Central memory CD8-positive, alpha-beta T cell (primary cell): ENCODE results near the gene SLC37A3.
"Not testable (repeated sequence)": the region's sequence is repeated elsewhere in the genome, so short reads cannot be mapped to it uniquely, and the experiment has no call there.

ENCODE experiments used
- ATAC-seq: fragments of 150-1000 bp; cut with Tn5 transposase; replicated peaks from 2 replicates; pipeline ENCODE4 v1.10.0; 2022; ENCODE audit warnings: mild to moderate bottlenecking, moderate FRiP score, moderate number of reproducible peaks; ENCODE audit not compliant: poor library complexity, severe bottlenecking; ENCODE audit errors: extremely low read depth
- DNase-seq, 2 donors: peaks; one replicate each; pipeline ENCODE4 v3.0.0; 2021; ENCODE audit warnings: low spot score in 2 of 2
- H3K27ac Mint-ChIP-seq: one replicate; pipeline ENCODE4 v1.8.0; 2022; ENCODE audit warnings: low read depth, mild to moderate bottlenecking, moderate library complexity, mixed read lengths
- H3K27me3 Mint-ChIP-seq: one replicate; pipeline ENCODE4 v1.8.0; 2022; ENCODE audit warnings: mixed read lengths
- H3K36me3 Mint-ChIP-seq: one replicate; pipeline ENCODE4 v1.8.0; 2022; ENCODE audit warnings: mild to moderate bottlenecking, moderate library complexity, mixed read lengths; ENCODE audit not compliant: insufficient read depth
- H3K4me1 Mint-ChIP-seq: one replicate; pipeline ENCODE4 v1.8.0; 2022; ENCODE audit warnings: mixed read lengths
- H3K4me3 Mint-ChIP-seq: one replicate; pipeline ENCODE4 v1.8.0; 2022; ENCODE audit warnings: mild to moderate bottlenecking, moderate library complexity, mixed read lengths
- H3K9me3 Mint-ChIP-seq: one replicate; pipeline ENCODE4 v1.8.0; 2022; ENCODE audit warnings: mixed read lengths

SLC37A3 gene

GRCh38 chr7:140418156-140418472 is 19.8 kb upstream of the SLC37A3 start:
- H3K36me3 Mint-ChIP-seq, H3K27me3 Mint-ChIP-seq, DNase-seq, H3K4me1 Mint-ChIP-seq, ATAC-seq, H3K9me3 Mint-ChIP-seq, H3K4me3 Mint-ChIP-seq, H3K27ac Mint-ChIP-seq: not testable (repeated sequence)

DNA sequence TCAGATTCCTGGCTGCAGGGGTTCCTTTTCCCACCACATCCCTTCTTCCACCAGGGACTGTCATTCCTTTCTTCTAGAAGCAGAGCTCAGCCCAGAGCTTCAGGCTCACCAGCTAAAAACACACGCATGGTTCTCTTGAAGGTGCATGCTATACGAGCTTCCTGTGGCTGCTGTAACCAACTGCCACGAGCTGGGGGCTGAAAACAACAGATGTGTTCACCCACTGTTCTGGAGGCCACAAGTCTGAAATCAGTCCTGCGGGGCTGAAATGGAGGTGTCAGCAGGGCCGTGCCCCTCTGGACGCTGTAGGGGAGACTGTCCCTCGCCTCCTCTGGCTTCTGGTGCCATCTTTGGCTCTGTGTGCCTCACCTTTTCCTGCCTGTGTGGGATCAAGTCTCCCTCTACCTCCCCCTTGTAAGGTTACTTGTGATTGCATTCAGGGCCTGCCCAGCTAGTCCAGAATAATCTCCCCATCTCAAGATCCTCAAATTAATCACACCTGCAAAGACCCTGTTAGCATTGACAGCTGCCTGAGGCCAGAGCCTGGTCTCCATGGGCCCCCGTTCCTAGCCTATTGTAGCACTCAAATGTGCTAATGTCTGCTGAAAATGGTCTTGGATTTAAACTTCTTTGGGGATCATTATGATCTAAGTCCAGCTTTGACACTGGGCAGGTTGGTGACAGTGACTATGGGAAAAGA is 19.3 kb upstream of the SLC37A3 start:
- no peak overlapping the region for H3K27ac Mint-ChIP-seq
- H3K9me3 Mint-ChIP-seq = no peaks in the 10 kb centered on the region
- no peak overlapping the region for H3K4me3 Mint-ChIP-seq
- DNase-seq (no peak), ATAC-seq (no peak)
- H3K27me3 Mint-ChIP-seq = no peaks in the 10 kb centered on the region
- H3K4me1 Mint-ChIP-seq = no peaks in the 10 kb centered on the region
- H3K36me3 Mint-ChIP-seq = peaks cover 5% of the 10 kb centered on the region

- H3K4me1 Mint-ChIP-seq = no peaks in the 10 kb centered on the region
- H3K4me3 Mint-ChIP-seq = no peak overlapping the region
- H3K9me3 Mint-ChIP-seq = no peaks in the 10 kb centered on the region
- no peak for ATAC-seq
- H3K27ac Mint-ChIP-seq = no peak overlapping the region
- peaks cover 11% of the 10 kb centered on the region for H3K36me3 Mint-ChIP-seq
- no peak for DNase-seq
- no peaks in the 10 kb centered on the region for H3K27me3 Mint-ChIP-seq
Measured at GRCh38 chr7:140416560-140416959, 18.2 kb upstream of the SLC37A3 start.

DNA sequence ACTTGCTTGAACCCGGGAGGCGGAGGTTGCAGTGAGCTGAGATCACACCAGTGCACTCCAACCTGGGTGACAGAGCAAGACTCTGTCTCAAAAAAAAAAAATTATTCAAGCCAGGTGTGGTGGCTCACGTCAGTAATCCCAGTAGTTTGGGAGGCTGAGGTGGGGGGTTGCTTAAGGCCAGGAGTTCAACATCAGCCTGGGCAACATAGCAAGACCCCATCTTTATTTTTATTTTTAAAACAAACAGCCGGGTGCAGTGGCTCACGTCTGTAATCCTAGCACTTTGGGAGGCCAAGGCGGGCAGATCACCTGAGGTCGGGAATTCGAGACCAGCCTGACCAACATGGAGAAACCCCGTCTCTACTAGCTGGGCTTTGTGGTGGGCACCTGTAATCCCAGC is 17.5 kb upstream of the SLC37A3 start:
- H3K4me1 Mint-ChIP-seq, H3K27me3 Mint-ChIP-seq, H3K4me3 Mint-ChIP-seq, H3K27ac Mint-ChIP-seq, H3K9me3 Mint-ChIP-seq, ATAC-seq, DNase-seq: not testable (repeated sequence)
- peaks cover 11% of the 10 kb centered on the region for H3K36me3 Mint-ChIP-seq

DNA sequence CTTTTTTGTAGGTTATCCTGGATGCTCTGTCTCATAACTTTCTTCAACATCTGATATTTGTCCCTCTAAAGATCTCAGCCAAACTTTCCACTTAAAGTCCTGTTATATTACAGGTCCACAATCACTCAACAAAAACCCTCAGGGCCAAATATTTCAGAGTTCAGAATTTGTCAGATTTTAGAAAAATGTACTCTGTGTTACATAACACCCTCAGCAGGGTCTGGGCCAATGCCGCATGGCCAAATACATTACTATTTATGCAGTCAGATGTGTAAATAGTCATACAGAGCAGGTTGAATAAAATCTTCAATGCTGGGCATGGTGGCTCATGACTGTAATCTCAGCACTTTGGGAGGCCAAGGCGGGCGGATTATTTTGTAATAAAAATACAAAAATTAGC is 17.0 kb upstream of the SLC37A3 start:
- ATAC-seq = no peak
- Mint-ChIP-seq H3K4me1 (no peaks in the 10 kb centered on the region), H3K9me3 (no peaks in the 10 kb centered on the region), H3K4me3 (no peak overlapping the region), H3K36me3 (peaks cover 11% of the 10 kb centered on the region), H3K27me3 (no peaks in the 10 kb centered on the region), H3K27ac (no peak overlapping the region)
- DNase-seq = no peak

GRCh38 chr7:140404565-140405065 is 6.3 kb upstream of the SLC37A3 start:
- ATAC-seq (no peak), DNase-seq (no peak)
- H3K9me3 Mint-ChIP-seq = no peaks in the 10 kb centered on the region
- H3K36me3 Mint-ChIP-seq = peaks cover 9% of the 10 kb centered on the region
- no peaks in the 10 kb centered on the region for H3K27me3 Mint-ChIP-seq
- H3K4me3 Mint-ChIP-seq = peak overlapping the region; percentile 96
- H3K27ac Mint-ChIP-seq = peak overlapping the region; percentile 100
- H3K4me1 Mint-ChIP-seq = peaks cover 17% of the 10 kb centered on the region

GRCh38 chr7:140403878-140404564 is 5.7 kb upstream of the SLC37A3 start, which contains the start of gene RAB19:
TSS of gene RAB19 (plus strand) at chr7:140404058. CDS start at chr7:140407647, 3,589 bp downstream.
- H3K4me3 Mint-ChIP-seq = peak within 1 kb of the TSS; percentile 96
- H3K36me3 Mint-ChIP-seq = peaks cover 6% of the 10 kb centered on the region
- ATAC-seq = peak; percentile 88
- DNase-seq = peak; percentile 25
- H3K27me3 Mint-ChIP-seq = no peaks in the 10 kb centered on the region
- peaks cover 17% of the 10 kb centered on the region for H3K4me1 Mint-ChIP-seq
- H3K27ac Mint-ChIP-seq = peak within 1 kb of the TSS; percentile 100
- no peaks in the 10 kb centered on the region for H3K9me3 Mint-ChIP-seq

DNA sequence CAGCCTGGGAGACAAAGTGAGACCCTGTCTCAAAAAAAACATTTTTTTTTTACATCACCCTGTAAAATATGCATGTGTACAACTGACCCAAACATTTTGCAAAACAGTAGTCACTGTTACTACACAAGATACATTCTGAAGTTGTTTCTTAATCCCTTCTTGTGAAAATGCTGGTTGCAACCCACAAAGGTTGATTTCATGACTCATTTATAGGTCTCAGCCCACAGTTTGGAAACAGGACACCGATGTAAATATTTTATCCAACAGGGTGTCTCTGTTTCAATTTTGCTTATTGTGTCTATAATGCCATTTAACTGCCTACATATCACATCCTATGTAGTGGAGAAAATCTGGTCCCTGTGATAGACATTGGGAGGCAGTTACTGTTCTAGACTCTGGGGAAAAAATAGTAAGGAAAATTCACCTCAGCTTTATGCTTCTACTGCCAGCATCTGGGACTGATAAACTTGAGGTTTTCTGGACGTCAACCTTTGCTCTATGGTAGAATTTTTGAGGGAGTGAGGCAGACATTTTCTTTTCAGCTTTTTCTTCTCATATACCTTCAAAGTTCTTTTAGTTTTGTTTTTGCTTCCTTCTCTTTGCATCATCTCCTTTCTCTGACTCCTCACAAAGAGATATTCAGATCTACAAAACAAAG is 4.0 kb upstream of the SLC37A3 start:
- Mint-ChIP-seq H3K36me3 (peaks cover 4% of the 10 kb centered on the region), H3K9me3 (no peaks in the 10 kb centered on the region), H3K4me3 (no peak overlapping the region), H3K27me3 (no peaks in the 10 kb centered on the region), H3K27ac (no peak overlapping the region), H3K4me1 (peaks cover 31% of the 10 kb centered on the region)
- DNase-seq (no peak), ATAC-seq (no peak)

- H3K36me3 Mint-ChIP-seq = peaks cover 4% of the 10 kb centered on the region
- H3K27ac Mint-ChIP-seq = no peak overlapping the region
- peaks cover 38% of the 10 kb centered on the region for H3K4me1 Mint-ChIP-seq
- H3K27me3 Mint-ChIP-seq = no peaks in the 10 kb centered on the region
- ATAC-seq = no peak
- no peaks in the 10 kb centered on the region for H3K9me3 Mint-ChIP-seq
- no peak for DNase-seq
- H3K4me3 Mint-ChIP-seq = no peak overlapping the region
Measured at GRCh38 chr7:140400381-140400780, 2.1 kb upstream of the SLC37A3 start.

DNA sequence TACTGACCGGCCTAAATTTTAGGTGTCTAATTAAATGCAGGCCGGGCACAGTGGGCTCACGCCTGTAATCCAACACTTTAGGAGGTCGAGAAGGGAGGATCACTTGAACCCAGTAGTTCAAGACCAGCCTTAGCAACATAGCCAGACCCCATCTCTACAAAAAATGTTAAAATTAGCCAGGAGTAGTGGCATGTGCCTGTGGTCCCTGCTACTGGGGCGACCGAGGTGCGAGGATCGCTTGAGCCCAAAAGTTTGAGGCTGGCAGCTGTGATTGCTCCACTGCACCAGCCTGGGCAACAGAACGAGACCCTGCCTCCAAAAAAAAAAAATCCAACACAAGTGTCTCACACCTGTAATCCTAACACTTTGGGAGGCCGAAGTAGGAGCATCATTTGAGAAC is 491 bp upstream of the SLC37A3 start:
- Mint-ChIP-seq H3K4me1 (peaks cover 26% of the 10 kb centered on the region), H3K27me3 (no peaks in the 10 kb centered on the region), H3K9me3 (no peaks in the 10 kb centered on the region), H3K27ac (peak overlapping the region; percentile 68), H3K36me3 (peaks cover 2% of the 10 kb centered on the region), H3K4me3 (peak overlapping the region; percentile 93)
- DNase-seq (no peak), ATAC-seq (no peak)

GRCh38 chr7:140393756-140394306 is 4.5 kb downstream of the SLC37A3 start:
- peaks cover 21% of the 10 kb centered on the region for H3K4me1 Mint-ChIP-seq
- no peak for DNase-seq
- H3K27me3 Mint-ChIP-seq = no peaks in the 10 kb centered on the region
- H3K36me3 Mint-ChIP-seq = peaks cover 2% of the 10 kb centered on the region
- H3K27ac Mint-ChIP-seq = no peak overlapping the region
- no peaks in the 10 kb centered on the region for H3K9me3 Mint-ChIP-seq
- ATAC-seq = no peak
- no peak overlapping the region for H3K4me3 Mint-ChIP-seq

DNA sequence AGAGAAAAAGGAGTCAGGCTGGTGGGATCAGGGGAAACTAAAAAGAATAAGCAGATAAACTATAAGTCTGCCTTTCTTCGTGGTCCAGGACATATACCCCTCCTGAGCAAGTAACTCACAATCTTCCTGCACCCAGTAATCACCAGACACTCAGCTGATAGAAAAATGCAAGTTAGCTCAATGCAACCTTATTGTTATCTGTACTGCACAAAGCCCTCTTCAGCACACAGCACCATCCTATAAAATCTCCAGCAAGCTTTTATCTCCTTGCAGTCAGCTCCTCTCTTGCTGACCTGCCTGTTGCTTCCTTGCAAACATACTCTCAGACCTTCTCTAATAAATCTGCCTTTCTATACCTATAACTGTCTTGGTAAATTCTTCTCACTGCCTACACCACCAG is 6.7 kb downstream of the SLC37A3 start:
- DNase-seq = no peak

More for the DNA sequence above, 6.7 kb downstream of the SLC37A3 start:
- Mint-ChIP-seq H3K4me3 (no peak overlapping the region), H3K4me1 (peaks cover 7% of the 10 kb centered on the region), H3K36me3 (no peaks in the 10 kb centered on the region), H3K9me3 (no peaks in the 10 kb centered on the region), H3K27me3 (no peaks in the 10 kb centered on the region), H3K27ac (no peak overlapping the region)
- no peak for ATAC-seq
